WTC11 (cell line): ENCODE measurements around the gene KDM2B. TPM values are rescaled to one million over a fixed set of nuclear protein-coding genes. Genes with fewer than 3 reads are reported as not detected.
A peak's percentile ranks its signal among the peaks of the same experiment; 100 is the strongest.

Source experiments
- ATAC-seq: fragments of 200-7000 bp; cut with Tn5 transposase; 2 replicates; pipeline ENCODE4 v1.10.0; 2021; ENCODE audit warnings: mild to moderate bottlenecking, moderate library complexity
- CTCF ChIA-PET: fragments of 300-600 bp; sonication (Branson Sonifier 250); formaldehyde crosslinking; loops from one replicate; lab custom pipeline; 2021; ENCODE audit warnings: antibody characterized with exemption; lab: Charles Lee
- POLR2A ChIA-PET: fragments of 350-600 bp; sonication (Branson Sonifier 250); formaldehyde crosslinking; loops from one replicate; lab custom pipeline; 2021; ENCODE audit warnings: antibody characterized with exemption; lab: Charles Lee
- DNase-seq: peaks from one replicate; pipeline ENCODE4 v3.0.0; 2021; ENCODE audit warnings: low spot score
- H3K27ac Mint-ChIP-seq: 2 replicates; pipeline ENCODE4 v1.8.0; 2021; ENCODE audit warnings: mixed read lengths
- H3K27me3 Mint-ChIP-seq: 2 replicates; pipeline ENCODE4 v1.8.0; 2021; ENCODE audit warnings: low read depth, mild to moderate bottlenecking, moderate library complexity, mixed read lengths
- H3K36me3 Mint-ChIP-seq: 2 replicates; pipeline ENCODE4 v1.8.0; 2021; ENCODE audit warnings: mixed read lengths
- H3K4me1 Mint-ChIP-seq: 2 replicates; pipeline ENCODE4 v1.8.0; 2022; ENCODE audit warnings: mixed read lengths
- H3K4me3 Mint-ChIP-seq: 2 replicates; pipeline ENCODE4 v1.8.0; 2021; ENCODE audit warnings: mild to moderate bottlenecking, moderate library complexity, mixed read lengths
- H3K9me3 Mint-ChIP-seq: 2 replicates; pipeline ENCODE4 v1.8.0; 2021; ENCODE audit warnings: mixed read lengths
- CBFB ChIP-seq: sonication (generic); formaldehyde crosslinking; IDR thresholded peaks from 2 replicates; pipeline ENCODE4 v1.8.1; 2022; ENCODE audit warnings: mild to moderate bottlenecking, low read depth, missing genetic modification reagents
- CREB1 ChIP-seq: sonication (generic); formaldehyde crosslinking; IDR thresholded peaks from 2 replicates; pipeline ENCODE4 v1.8.0; 2023; ENCODE audit warnings: mild to moderate bottlenecking, missing genetic modification reagents
- CTCF ChIP-seq: fragments of 200-600 bp; IDR thresholded peaks from 2 replicates; pipeline ENCODE4 v1.8.0; 2022; ENCODE audit warnings: antibody characterized with exemption
- ERG ChIP-seq: fragments of 250-450 bp; sonication (Bioruptor Pico); IDR thresholded peaks from 2 replicates; pipeline ENCODE4 v1.8.0; 2021; ENCODE audit warnings: mild to moderate bottlenecking
- ETV6 ChIP-seq: sonication (generic); formaldehyde crosslinking; IDR thresholded peaks from 2 replicates; pipeline ENCODE4 v1.8.1; 2022; ENCODE audit warnings: mild to moderate bottlenecking, missing genetic modification reagents
- FOXJ3 ChIP-seq: sonication (generic); formaldehyde crosslinking; IDR thresholded peaks from 2 replicates; pipeline ENCODE4 v1.9.0; 2021; ENCODE audit warnings: missing genetic modification reagents, mild to moderate bottlenecking, borderline replicate concordance
- FOXK1 ChIP-seq: sonication (generic); formaldehyde crosslinking; IDR thresholded peaks from 2 replicates; pipeline ENCODE4 v1.8.0; 2022; ENCODE audit warnings: mild to moderate bottlenecking, moderate library complexity, missing genetic modification reagents
- GABPB1 ChIP-seq: sonication (generic); formaldehyde crosslinking; IDR thresholded peaks from 2 replicates; pipeline ENCODE4 v1.8.1; 2023; ENCODE audit warnings: mild to moderate bottlenecking, missing genetic modification reagents
- GRHL2 ChIP-seq: fragments of 250-450 bp; sonication (Bioruptor Pico); IDR thresholded peaks from 2 replicates; pipeline ENCODE4 v1.8.0; 2022; ENCODE audit warnings: mild to moderate bottlenecking, moderate library complexity; ENCODE audit not compliant: insufficient replicate concordance, severe bottlenecking
- NFATC4 ChIP-seq: fragments of 250-450 bp; sonication (Bioruptor Pico); IDR thresholded peaks from 2 replicates; pipeline ENCODE4 v1.9.0; 2021; ENCODE audit warnings: mild to moderate bottlenecking
- PRRX2 ChIP-seq: fragments of 250-450 bp; sonication (Bioruptor Pico); IDR thresholded peaks from 2 replicates; pipeline ENCODE4 v1.8.0; 2021; ENCODE audit warnings: mild to moderate bottlenecking
- RELA ChIP-seq: sonication (generic); formaldehyde crosslinking; IDR thresholded peaks from 2 replicates; pipeline ENCODE4 v1.8.1; 2022; ENCODE audit warnings: missing genetic modification reagents, mild to moderate bottlenecking, borderline replicate concordance
- SOX15 ChIP-seq: fragments of 250-450 bp; sonication (Bioruptor Pico); IDR thresholded peaks from 2 replicates; pipeline ENCODE4 v1.9.0; 2021; ENCODE audit warnings: mild to moderate bottlenecking
- SP1 ChIP-seq: sonication (generic); formaldehyde crosslinking; conservative IDR thresholded peaks from 2 replicates; pipeline ENCODE4 v1.8.1; 2022; ENCODE audit warnings: missing genetic modification reagents
- STAT6 ChIP-seq: sonication (generic); formaldehyde crosslinking; conservative IDR thresholded peaks from 2 replicates; pipeline ENCODE4 v1.8.1; 2023; ENCODE audit warnings: mild to moderate bottlenecking, low read depth, missing genetic modification reagents, moderate library complexity
- TCF7 ChIP-seq: sonication (generic); formaldehyde crosslinking; IDR thresholded peaks from 2 replicates; pipeline ENCODE4 v1.8.0; 2022; ENCODE audit warnings: mild to moderate bottlenecking, low read depth, missing genetic modification reagents, moderate library complexity
- TEAD1 ChIP-seq: sonication (generic); formaldehyde crosslinking; IDR thresholded peaks from 2 replicates; pipeline ENCODE4 v1.8.0; 2022; ENCODE audit warnings: mild to moderate bottlenecking, missing genetic modification reagents
- USF2 ChIP-seq: sonication (generic); formaldehyde crosslinking; IDR thresholded peaks from 2 replicates; pipeline ENCODE4 v1.8.1; 2023; ENCODE audit warnings: mild to moderate bottlenecking, missing genetic modification reagents, moderate library complexity
- ZBTB21 ChIP-seq: sonication (generic); formaldehyde crosslinking; IDR thresholded peaks from 2 replicates; pipeline ENCODE4 v1.8.1; 2023; ENCODE audit warnings: mild to moderate bottlenecking, missing genetic modification reagents, borderline replicate concordance
- ZBTB43 ChIP-seq: sonication (generic); formaldehyde crosslinking; IDR thresholded peaks from 2 replicates; pipeline ENCODE4 v1.8.1; 2023; ENCODE audit warnings: mild to moderate bottlenecking, missing genetic modification reagents
- ZNF121 ChIP-seq: sonication (generic); formaldehyde crosslinking; IDR thresholded peaks from 2 replicates; pipeline ENCODE4 v1.8.0; 2023; ENCODE audit warnings: missing genetic modification reagents
- ZNF219 ChIP-seq: sonication (generic); formaldehyde crosslinking; IDR thresholded peaks from 2 replicates; pipeline ENCODE4 v1.8.0; 2023; ENCODE audit warnings: missing genetic modification reagents, mild to moderate bottlenecking, borderline replicate concordance
- ZNF232 ChIP-seq: sonication (generic); formaldehyde crosslinking; IDR thresholded peaks from 2 replicates; pipeline ENCODE4 v1.8.0; 2022; ENCODE audit warnings: mild to moderate bottlenecking, missing genetic modification reagents
- ZNF281 ChIP-seq: sonication (generic); formaldehyde crosslinking; IDR thresholded peaks from 2 replicates; pipeline ENCODE4 v1.8.0; 2023; ENCODE audit warnings: mild to moderate bottlenecking, missing genetic modification reagents
- total RNA-seq: library from RNA; stranded (reverse); gene quantifications from 3 replicates; pipeline ENCODE4 v1.2.3, GENCODE V29; 2021

KDM2B gene
- total RNA-seq, 1 experiment from 2014 or later = 147 TPM

GRCh38 chr12:121533394-121534090, 47.3 kb downstream of the KDM2B start:
- peaks cover 62% of the 10 kb centered on the region for H3K4me1 Mint-ChIP-seq
- H3K27me3 Mint-ChIP-seq = peaks cover 4% of the 10 kb centered on the region
- DNase-seq (no peak), ATAC-seq (no peak)
- POLR2A ChIA-PET = no interaction called here
- peaks cover 45% of the 10 kb centered on the region for H3K36me3 Mint-ChIP-seq
- H3K27ac Mint-ChIP-seq = no peak overlapping the region
- TF ChIP-seq SOX15 (CRISPR knock-in tag) (no peak), ZNF121 (CRISPR knock-in tag) (no peak), ZNF219 (CRISPR knock-in tag) (no peak), ZBTB43 (CRISPR knock-in tag) (no peak), ZNF232 (CRISPR knock-in tag) (no peak), NFATC4 (CRISPR knock-in tag) (no peak), ERG (CRISPR knock-in tag) (no peak), PRRX2 (no peak), GRHL2 (CRISPR knock-in tag) (no peak), FOXJ3 (CRISPR knock-in tag) (no peak), ZBTB21 (CRISPR knock-in tag) (no peak), FOXK1 (no peak), CBFB (no peak), RELA (CRISPR knock-in tag) (no peak)
- H3K9me3 Mint-ChIP-seq = no peaks in the 10 kb centered on the region
- CTCF ChIA-PET = interaction anchor here (0.6 kb wide), 1 partner anchor 66 kb away, joined by 3 read pairs; no protein-coding TSS in a partner anchor
- H3K4me3 Mint-ChIP-seq = no peak overlapping the region

GRCh38 chr12:121532503-121533393, 48.1 kb downstream of the KDM2B start:
- H3K4me3 Mint-ChIP-seq = no peak overlapping the region; the same call in 1 of the 2 replicates
- H3K27ac Mint-ChIP-seq = peak overlapping the region; percentile 32; the same call in 1 of the 2 replicates
- no peaks in the 10 kb centered on the region for H3K9me3 Mint-ChIP-seq
- peaks cover 57% of the 10 kb centered on the region for H3K4me1 Mint-ChIP-seq
- POLR2A ChIA-PET = no interaction called here
- CTCF ChIA-PET = interaction anchor here (0.6 kb wide), 1 partner anchor 65 kb away, joined by 3 read pairs; no protein-coding TSS in a partner anchor
- DNase-seq (no peak), ATAC-seq (no peak)
- peaks cover 45% of the 10 kb centered on the region for H3K36me3 Mint-ChIP-seq
- no peaks in the 10 kb centered on the region for H3K27me3 Mint-ChIP-seq
- no peak for TF ChIP-seq TCF7
- TF ChIP-seq NFATC4 (CRISPR knock-in tag) = no peak
- no peak for TF ChIP-seq CTCF
- TF ChIP-seq CREB1 (CRISPR knock-in tag) = no peak
- no peak for TF ChIP-seq ETV6 (CRISPR knock-in tag)
- TF ChIP-seq GABPB1 (CRISPR knock-in tag) = no peak
- TF ChIP-seq USF2 (CRISPR knock-in tag) = no peak
- TF ChIP-seq STAT6 (CRISPR knock-in tag) = no peak
- TF ChIP-seq SP1 = no peak
- TF ChIP-seq ZNF281 (CRISPR knock-in tag) = no peak
- no peak for TF ChIP-seq CBFB
- TF ChIP-seq TEAD1 = no peak
